Tibial nerve (tissue), 4 donors: ENCODE results near the gene FAF2. TPM values are rescaled to one million over a fixed set of nuclear protein-coding genes. Genes with fewer than 3 reads are reported as not detected.
A peak's percentile ranks its signal among the peaks of the same experiment; 100 is the strongest.

Experiments used
- DNase-seq, 2 donors: peaks; one replicate each; pipeline ENCODE4 v3.0.0-alpha.2; 2019; ENCODE audit warnings: low spot score in 2 of 2
- H3K27ac ChIP-seq, 4 donors: fragments of 200-600 bp; sonication (generic) in 3 of 4; one replicate each; pipeline ENCODE4 v1.5.1; 2017 to 2019; ENCODE audit warnings: mild to moderate bottlenecking in 1 of 4
- H3K27me3 ChIP-seq, 2 donors: fragments of 200-600 bp; sonication (generic) in 1 of 2; one replicate each; pipeline versions ENCODE4 v1.5.1 to v1.6.0; 2017 to 2019
- H3K36me3 ChIP-seq, 3 donors: fragments of 200-600 bp; sonication (generic); one replicate each; pipeline ENCODE4 v1.5.1; 2018 to 2019
- H3K4me1 ChIP-seq, 4 donors: fragments of 200-600 bp; sonication (generic) in 3 of 4; one replicate each; pipeline ENCODE4 v1.5.1; 2017 to 2019
- H3K4me3 ChIP-seq, 4 donors: fragments of 200-600 bp; sonication (generic) in 3 of 4; one replicate each; pipeline ENCODE4 v1.5.1; 2017 to 2019; ENCODE audit warnings: mild to moderate bottlenecking in 1 of 4, moderate library complexity in 1 of 4
- H3K9me3 ChIP-seq, 4 donors: fragments of 200-600 bp; sonication (generic) in 3 of 4; one replicate each; pipeline ENCODE4 v1.5.1; 2017 to 2019
- CTCF ChIP-seq, 5 experiments: fragments of 200-600 bp in 3 of 5; fragments of 450-650 bp in 2 of 5; sonication (generic) in 3 of 5; IDR thresholded peaks; one replicate each; pipeline ENCODE4 v1.5.1; 2016 to 2019; ENCODE audit warnings: antibody characterized with exemption in 5 of 5, mild to moderate bottlenecking in 3 of 5, moderate library complexity in 2 of 5
- EP300 ChIP-seq, 2 donors: sonication (generic); formaldehyde crosslinking; IDR thresholded peaks; one replicate each; pipeline ENCODE4 v1.6.1; 2017; ENCODE audit warnings: antibody characterized with exemption in 2 of 2, mild to moderate bottlenecking in 1 of 2
- POLR2A ChIP-seq, 2 donors: fragments of 450-650 bp; IDR thresholded peaks; one replicate each; pipeline ENCODE4 v1.6.1; 2017; ENCODE audit warnings: antibody characterized with exemption in 2 of 2, mild to moderate bottlenecking in 2 of 2, moderate library complexity in 2 of 2
- whole genome bisulfite sequencing, 2 donors: methylation state at CpG; one replicate each; pipeline ENCODE4 v1.1.5; 2018; 5-methylcytosine and 5-hydroxymethylcytosine counted together
- total RNA-seq, 4 donors: library from RNA; depleted of rRNA; stranded (reverse); fragments of >200 nt; gene quantifications; one replicate each; pipeline ENCODE4 v1.1.0, GENCODE V29; 2016

FAF2 gene
- total RNA-seq, 4 donors from 2014 or later, result 23.0 to 30.8 (median 29.4) TPM

- H3K9me3 ChIP-seq, result no peaks in the 10 kb centered on the region
- peak overlapping the region; percentile 70 to 99 (median 94) for H3K4me3 ChIP-seq
- H3K4me1 ChIP-seq, result peaks cover 3 to 63% (median 54%) of the 10 kb centered on the region in 4 donors
- H3K36me3 ChIP-seq, result peaks cover 0 to 13% (median 8%) of the 10 kb centered on the region in 3 donors
- WGBS, 2 donors, result 2% methylated on average over 8 to 9 of the region's 9 CpGs
- no peak for DNase-seq
- no peaks in the 10 kb centered on the region for H3K27me3 ChIP-seq
- peak overlapping the region; percentile 88 to 99 (median 98) for H3K27ac ChIP-seq
- no peak for TF ChIP-seq EP300 (IDR thresholded peaks at IDR 0.05)
- no peak for TF ChIP-seq POLR2A (IDR thresholded peaks at IDR 0.05)
- no peak for TF ChIP-seq CTCF (IDR thresholded peaks at IDR 0.05)
Observed at GRCh38 chr5:176535664-176536131, 87.5 kb downstream of the FAF2 start.

DNA sequence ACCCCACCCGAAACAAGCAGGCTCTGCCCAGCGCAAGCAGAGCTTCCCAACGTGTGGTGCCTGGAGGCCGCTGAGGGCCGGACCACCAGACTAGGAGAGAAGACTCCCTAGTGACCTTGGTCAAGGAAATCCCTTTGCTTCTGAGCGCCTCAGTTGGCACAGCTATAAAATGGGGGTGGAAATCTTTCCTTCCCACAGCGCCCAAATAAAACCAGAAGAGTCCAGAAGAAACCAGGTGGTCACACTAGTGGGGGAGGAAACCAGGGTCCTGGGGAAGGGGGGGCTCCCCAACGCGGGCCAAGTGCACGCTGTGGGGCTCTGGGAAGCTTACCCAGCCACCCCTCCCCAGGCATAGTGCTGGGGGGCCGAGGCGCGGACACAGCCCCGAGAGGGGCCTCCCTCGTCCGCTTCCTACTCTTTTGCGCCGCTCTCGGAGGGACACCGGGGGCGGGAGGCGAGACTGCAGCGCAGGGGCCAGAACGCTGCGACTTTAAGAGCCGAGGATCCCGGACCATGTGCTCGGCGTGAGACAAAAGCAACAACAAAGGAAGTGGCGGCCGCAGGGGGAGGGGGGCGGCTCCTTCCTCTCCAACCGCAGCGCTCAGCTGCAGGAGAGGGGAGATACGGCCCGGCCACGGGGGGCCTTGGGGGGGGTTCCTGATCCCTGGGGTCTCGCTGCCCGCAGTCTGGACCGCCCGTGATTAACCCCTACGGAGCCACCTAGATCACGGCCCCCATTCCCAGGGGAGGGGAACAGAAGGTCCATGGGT lies 88.1 kb downstream of the FAF2 start:
- H3K27ac ChIP-seq, result peak overlapping the region; percentile 88 to 99 (median 98)
- H3K4me1 ChIP-seq, result peaks cover 3 to 62% (median 50%) of the 10 kb centered on the region in 4 donors
- TF ChIP-seq EP300 (IDR thresholded peaks at IDR 0.05) (peak; percentile 16 to 29), CTCF (IDR thresholded peaks at IDR 0.05) (no peak)
- H3K9me3 ChIP-seq, result no peaks in the 10 kb centered on the region
- peak; percentile 60 to 71 for DNase-seq
- H3K4me3 ChIP-seq, result peak overlapping the region; percentile 70 to 99 (median 94)
- no peaks in the 10 kb centered on the region for H3K27me3 ChIP-seq
- H3K36me3 ChIP-seq, result peaks cover 0 to 7% (median 7%) of the 10 kb centered on the region in 3 donors
- 0 to 1% methylated on average over 32 to 43 of the region's 43 CpGs for WGBS, 2 donors

GRCh38 chr5:176536902-176537553 lies 88.8 kb downstream of the FAF2 start, which contains the start of gene RNF44:
TSS of gene RNF44 (minus strand) at chr5:176537402. CDS start at chr5:176532472, 4,930 bp downstream.
- peaks cover 3 to 62% (median 47%) of the 10 kb centered on the region in 4 donors for H3K4me1 ChIP-seq
- WGBS, 2 donors, result 0% methylated on average over 29 to 45 of the region's 63 CpGs
- no peaks in the 10 kb centered on the region for H3K27me3 ChIP-seq
- H3K9me3 ChIP-seq, result no peaks in the 10 kb centered on the region
- peak; percentile 59 to 73 for TF ChIP-seq POLR2A (IDR thresholded peaks at IDR 0.05)
- peak in 1 of 2 donors; percentile 65 for TF ChIP-seq EP300 (IDR thresholded peaks at IDR 0.05)
- TF ChIP-seq CTCF (IDR thresholded peaks at IDR 0.05), result peak in 1 of 5 experiments; percentile 6
- DNase-seq, result peak; percentile 97 to 98
- H3K4me3 ChIP-seq, result peak within 1 kb of the TSS; percentile 70 to 99 (median 94)
- no peaks in the 10 kb centered on the region for H3K36me3 ChIP-seq
- peak within 1 kb of the TSS; percentile 88 to 99 (median 98) for H3K27ac ChIP-seq

GRCh38 chr5:176537554-176538229 lies 89.5 kb downstream of the FAF2 start:
- Histone ChIP-seq H3K9me3 (no peaks in the 10 kb centered on the region), H3K27me3 (no peaks in the 10 kb centered on the region), H3K36me3 (no peaks in the 10 kb centered on the region), H3K27ac (peak overlapping the region; percentile 88 to 99 (median 98)), H3K4me1 (peaks cover 3 to 64% (median 46%) of the 10 kb centered on the region in 4 donors), H3K4me3 (peak overlapping the region; percentile 70 to 99 (median 94))
- TF ChIP-seq POLR2A (IDR thresholded peaks at IDR 0.05), result peak in 1 of 2 donors; percentile 66
- TF ChIP-seq CTCF (IDR thresholded peaks at IDR 0.05), result peak in 1 of 5 experiments; percentile 39
- TF ChIP-seq EP300 (IDR thresholded peaks at IDR 0.05), result peak; percentile 68 to 73
- 0 to 1% methylated on average over 36 of the region's 43 CpGs for WGBS, 2 donors
- DNase-seq, result peak; percentile 98 to 99
